GM19438 (cell line): ENCODE data around the gene HEATR5A.
"Not testable (repeated sequence)": the region's sequence is repeated elsewhere in the genome, so short reads cannot be mapped to it uniquely, and the experiment has no call there.

Source experiments
- ATAC-seq: cut with Tn5 transposase; IDR thresholded peaks from one replicate; pipeline ENCODE4 v1.9.1; 2021; ENCODE audit warnings: low read depth; ENCODE audit not compliant: unreplicated experiment

The HEATR5A gene

GRCh38 chr14:31337331-31337730, 83.0 kb downstream of the HEATR5A start:
- ATAC-seq = no peak

GRCh38 chr14:31336646-31337045, 83.7 kb downstream of the HEATR5A start:
- ATAC-seq = no peak

- ATAC-seq = not testable (repeated sequence)
Observed at GRCh38 chr14:31331395-31331794, 89.0 kb downstream of the HEATR5A start.

GRCh38 chr14:31329876-31330521, 90.4 kb downstream of the HEATR5A start:
- not testable (repeated sequence) for ATAC-seq

- ATAC-seq = no peak
Observed at GRCh38 chr14:31326111-31326510, 94.2 kb downstream of the HEATR5A start.

- ATAC-seq = no peak
Observed at GRCh38 chr14:31323419-31323818, 96.9 kb downstream of the HEATR5A start.

- ATAC-seq = no peak
Observed at GRCh38 chr14:31320922-31321766, 99.2 kb downstream of the HEATR5A start.

- ATAC-seq = no peak
Observed at GRCh38 chr14:31320216-31320615, 100.1 kb downstream of the HEATR5A start.

GRCh38 chr14:31319701-31320100, 100.6 kb downstream of the HEATR5A start:
- ATAC-seq = no peak

GRCh38 chr14:31312934-31313333, 107.4 kb downstream of the HEATR5A start:
- no peak for ATAC-seq

- ATAC-seq = not testable (repeated sequence)
Observed at GRCh38 chr14:31312370-31312769, 108.0 kb downstream of the HEATR5A start.

GRCh38 chr14:31307618-31308017, 112.7 kb downstream of the HEATR5A start:
- ATAC-seq = no peak

- no peak for ATAC-seq
Observed at GRCh38 chr14:31307198-31307597, 113.2 kb downstream of the HEATR5A start.

GRCh38 chr14:31303654-31304053, 116.7 kb downstream of the HEATR5A start:
- no peak for ATAC-seq

- no peak for ATAC-seq
Observed at GRCh38 chr14:31300883-31301282, 119.5 kb downstream of the HEATR5A start.

- ATAC-seq = no peak
Observed at GRCh38 chr14:31300296-31300695, 120.1 kb downstream of the HEATR5A start.

GRCh38 chr14:31297701-31298344, 122.5 kb downstream of the HEATR5A start:
- ATAC-seq = peak; percentile 70

- no peak for ATAC-seq
Observed at GRCh38 chr14:31297112-31297511, 123.2 kb downstream of the HEATR5A start.

- no peak for ATAC-seq
Observed at GRCh38 chr14:31294746-31295405, 125.5 kb downstream of the HEATR5A start.

- no peak for ATAC-seq
Observed at GRCh38 chr14:31292937-31293616, 127.3 kb downstream of the HEATR5A start.
